Muscle of leg (tissue), 9 donors: ENCODE data around the gene OR7G1. TPM values are rescaled to one million over a fixed set of nuclear protein-coding genes. Genes with fewer than 3 reads are reported as not detected.

Source experiments
- polyA plus RNA-seq, 8 donors: library from polyadenylated mRNA; unstranded; fragments of 120-200 nt; gene quantifications; one replicate each; pipeline versions ENCODE4 v1.2.1 to v1.2.3, GENCODE V29; 2013; ENCODE audit warnings: inconsistent platforms in 1 of 8, low replicate concordance in 1 of 8; ENCODE audit not compliant: insufficient read length in 8 of 8, insufficient read depth in 1 of 8
- total RNA-seq: library from RNA; stranded (reverse); fragments of 120-200 nt; gene quantifications from one replicate; pipeline ENCODE4 v1.2.4, GENCODE V29; 2013

Gene OR7G1
- total and polyA plus RNA-seq, 9 donors, result not detected

Other genes starting within 250 kb of the OR7G1 start
- not detected for gene MUC16, start 105.4 kb downstream of the OR7G1 start, total RNA-seq
- gene MUC16, start 105.4 kb downstream of the OR7G1 start, polyA plus RNA-seq, result under 1 TPM in 4 of 8 donors, not detected in 4; 0.04 to 0.30 (median 0.17) TPM
- gene OR1M1, start 28.7 kb downstream of the OR7G1 start, total RNA-seq, result not detected
- under 1 TPM in 2 of 8 donors, not detected in 6; 0.04 to 0.07 TPM for gene OR1M1, start 28.7 kb downstream of the OR7G1 start, polyA plus RNA-seq
- gene OR7G2, start 8.3 kb downstream of the OR7G1 start, total RNA-seq, result not detected
- under 1 TPM in 4 of 8 donors, not detected in 4; 0.04 to 0.14 (median 0.07) TPM for gene OR7G2, start 8.3 kb downstream of the OR7G1 start, polyA plus RNA-seq
- gene OR7G3, start 11.2 kb upstream of the OR7G1 start, total RNA-seq, result not detected
- gene OR7G3, start 11.2 kb upstream of the OR7G1 start, polyA plus RNA-seq, result not detected
- gene ZNF317, start 24.6 kb upstream of the OR7G1 start, total RNA-seq, result 22.9 TPM
- gene ZNF317, start 24.6 kb upstream of the OR7G1 start, polyA plus RNA-seq, result 10 to 100 TPM; 18.2 to 23.6 (median 19.0) TPM
- under 0.01 TPM for gene OR7D2, start 63.2 kb upstream of the OR7G1 start, total RNA-seq
- gene OR7D2, start 63.2 kb upstream of the OR7G1 start, polyA plus RNA-seq, result under 1 TPM in 7 of 8 donors, not detected in 1; 0.04 to 0.18 (median 0.08) TPM
- gene OR7D4, start 103.8 kb upstream of the OR7G1 start, total RNA-seq, result not detected
- gene OR7D4, start 103.8 kb upstream of the OR7G1 start, polyA plus RNA-seq, result under 1 TPM in 2 of 8 donors, not detected in 6; 0.03 to 0.10 TPM
- gene OR7E24, start 135.2 kb upstream of the OR7G1 start, total RNA-seq, result not detected
- not detected for gene OR7E24, start 135.2 kb upstream of the OR7G1 start, polyA plus RNA-seq
- 5.2 TPM for gene ZNF699, start 194.1 kb upstream of the OR7G1 start, total RNA-seq
- gene ZNF699, start 194.1 kb upstream of the OR7G1 start, polyA plus RNA-seq, result 1 to 10 TPM; 1.7 to 4.7 (median 3.6) TPM
- gene ZNF559, start 208.4 kb upstream of the OR7G1 start, total RNA-seq, result 29.3 TPM
- 10 to 100 TPM; 20.8 to 31.8 (median 25.8) TPM for gene ZNF559, start 208.4 kb upstream of the OR7G1 start, polyA plus RNA-seq
- 5.6 TPM for gene ZNF177, start 247.2 kb upstream of the OR7G1 start, total RNA-seq
- gene ZNF177, start 247.2 kb upstream of the OR7G1 start, polyA plus RNA-seq, result 1 to 10 TPM; 2.9 to 6.7 (median 5.1) TPM